WI38 (cell line): ENCODE results near the gene TBCD.

Experiments
- H3K4me3 ChIP-seq: 2 replicates; pipeline ENCODE4 v1.5.1; 2011; ENCODE audit warnings: low read depth, mild to moderate bottlenecking, control low read depth, low read length
- CTCF ChIP-seq: IDR thresholded peaks from 2 replicates; pipeline ENCODE4 v1.5.1; 2012; ENCODE audit warnings: low read depth, mild to moderate bottlenecking, control low read depth, low read length

TBCD gene

GRCh38 chr17:82937411-82938371, 185.8 kb downstream of the TBCD start:
- no peak for TF ChIP-seq CTCF
- no peak overlapping the region for H3K4me3 ChIP-seq

GRCh38 chr17:82938486-82938872, 186.6 kb downstream of the TBCD start:
- no peak for TF ChIP-seq CTCF
- H3K4me3 ChIP-seq, result no peak overlapping the region

- no peak for TF ChIP-seq CTCF
- H3K4me3 ChIP-seq, result no peak overlapping the region
Measured at GRCh38 chr17:82938873-82939620, 187.2 kb downstream of the TBCD start.

GRCh38 chr17:82939621-82940135, 187.8 kb downstream of the TBCD start:
- H3K4me3 ChIP-seq, result no peak overlapping the region
- TF ChIP-seq CTCF, result no peak

GRCh38 chr17:82940226-82941020, 188.6 kb downstream of the TBCD start:
- H3K4me3 ChIP-seq, result no peak overlapping the region
- TF ChIP-seq CTCF, result no peak

- TF ChIP-seq CTCF, result no peak
- no peak overlapping the region for H3K4me3 ChIP-seq
Measured at GRCh38 chr17:82941021-82942001, 189.4 kb downstream of the TBCD start.
